ENCODE measurements around the gene ATP1A1. TPM values are rescaled to one million over a fixed set of nuclear protein-coding genes. Genes with fewer than 3 reads are reported as not detected.

ATP1A1 gene
- total RNA-seq, 4 donors from 2014 or later, result 241 to 757 (median 415) TPM

DNA sequence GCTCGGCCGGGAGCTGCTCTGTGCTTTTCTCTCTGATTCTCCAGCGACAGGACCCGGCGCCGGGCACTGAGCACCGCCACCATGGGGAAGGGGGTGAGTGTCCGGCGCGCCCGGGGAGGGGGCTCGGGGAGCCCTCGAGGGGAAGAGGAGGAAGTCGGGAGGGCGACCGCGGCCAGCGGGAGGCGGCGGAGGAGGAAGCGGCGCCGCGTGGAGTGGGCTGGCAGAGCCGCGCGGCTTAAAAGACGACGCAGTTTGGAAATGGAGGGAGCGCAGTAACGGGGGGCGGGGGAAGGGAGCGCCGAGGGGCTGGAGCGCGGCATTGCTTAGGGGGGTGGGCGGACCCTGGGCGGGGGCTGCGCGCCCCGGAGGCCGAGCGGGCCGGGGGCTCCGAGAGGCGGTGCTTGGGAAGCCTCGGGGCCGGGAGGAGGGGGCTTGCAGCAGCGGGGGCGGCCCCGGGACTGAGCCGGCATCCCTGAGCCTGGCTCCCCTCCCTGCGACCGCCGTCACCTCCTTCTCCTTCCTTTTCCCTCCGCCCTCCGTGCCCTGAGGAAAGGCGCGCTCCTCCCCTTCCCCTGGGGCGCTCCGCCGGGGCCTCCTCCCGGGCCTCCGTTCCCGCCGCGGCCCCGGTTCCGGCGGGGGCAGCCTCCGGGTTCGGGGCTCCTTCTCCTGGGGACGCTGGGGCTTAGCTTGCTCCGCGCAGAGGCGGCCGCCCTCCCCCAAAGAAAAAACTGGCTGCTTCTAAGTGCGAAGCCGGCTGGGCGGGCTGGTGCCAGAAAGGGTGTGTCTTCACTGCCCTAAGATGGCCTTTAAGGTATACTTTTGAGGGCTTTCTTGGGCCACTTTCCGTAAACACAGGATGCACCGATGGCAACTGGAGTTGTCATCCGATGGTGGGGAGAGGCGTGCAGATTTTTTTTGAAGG lies 648 bp downstream of the ATP1A1 start:
- DNase-seq (ENCODE audit: low spot score in 2 of 2), result peak; percentile 67 to 95
- TF ChIP-seq, protein P1, sequence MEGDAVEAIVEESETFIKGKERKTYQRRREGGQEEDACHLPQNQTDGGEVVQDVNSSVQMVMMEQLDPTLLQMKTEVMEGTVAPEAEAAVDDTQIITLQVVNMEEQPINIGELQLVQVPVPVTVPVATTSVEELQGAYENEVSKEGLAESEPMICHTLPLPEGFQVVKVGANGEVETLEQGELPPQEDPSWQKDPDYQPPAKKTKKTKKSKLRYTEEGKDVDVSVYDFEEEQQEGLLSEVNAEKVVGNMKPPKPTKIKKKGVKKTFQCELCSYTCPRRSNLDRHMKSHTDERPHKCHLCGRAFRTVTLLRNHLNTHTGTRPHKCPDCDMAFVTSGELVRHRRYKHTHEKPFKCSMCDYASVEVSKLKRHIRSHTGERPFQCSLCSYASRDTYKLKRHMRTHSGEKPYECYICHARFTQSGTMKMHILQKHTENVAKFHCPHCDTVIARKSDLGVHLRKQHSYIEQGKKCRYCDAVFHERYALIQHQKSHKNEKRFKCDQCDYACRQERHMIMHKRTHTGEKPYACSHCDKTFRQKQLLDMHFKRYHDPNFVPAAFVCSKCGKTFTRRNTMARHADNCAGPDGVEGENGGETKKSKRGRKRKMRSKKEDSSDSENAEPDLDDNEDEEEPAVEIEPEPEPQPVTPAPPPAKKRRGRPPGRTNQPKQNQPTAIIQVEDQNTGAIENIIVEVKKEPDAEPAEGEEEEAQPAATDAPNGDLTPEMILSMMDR (IDR thresholded peaks at IDR 0.05), result no peak
- no peak for TF ChIP-seq POLR2A (IDR thresholded peaks at IDR 0.05)
- intact Hi-C loops (cut with DNase I; ENCODE audit: low total_unique reads), result no loop called here
- H3K4me3 ChIP-seq (ENCODE audit: low read depth, poor library complexity, severe bottlenecking), result peak overlapping the region; percentile 97
- WGBS, 2 donors, result 1% methylated on average over 18 to 63 of the region's 84 CpGs

DNA sequence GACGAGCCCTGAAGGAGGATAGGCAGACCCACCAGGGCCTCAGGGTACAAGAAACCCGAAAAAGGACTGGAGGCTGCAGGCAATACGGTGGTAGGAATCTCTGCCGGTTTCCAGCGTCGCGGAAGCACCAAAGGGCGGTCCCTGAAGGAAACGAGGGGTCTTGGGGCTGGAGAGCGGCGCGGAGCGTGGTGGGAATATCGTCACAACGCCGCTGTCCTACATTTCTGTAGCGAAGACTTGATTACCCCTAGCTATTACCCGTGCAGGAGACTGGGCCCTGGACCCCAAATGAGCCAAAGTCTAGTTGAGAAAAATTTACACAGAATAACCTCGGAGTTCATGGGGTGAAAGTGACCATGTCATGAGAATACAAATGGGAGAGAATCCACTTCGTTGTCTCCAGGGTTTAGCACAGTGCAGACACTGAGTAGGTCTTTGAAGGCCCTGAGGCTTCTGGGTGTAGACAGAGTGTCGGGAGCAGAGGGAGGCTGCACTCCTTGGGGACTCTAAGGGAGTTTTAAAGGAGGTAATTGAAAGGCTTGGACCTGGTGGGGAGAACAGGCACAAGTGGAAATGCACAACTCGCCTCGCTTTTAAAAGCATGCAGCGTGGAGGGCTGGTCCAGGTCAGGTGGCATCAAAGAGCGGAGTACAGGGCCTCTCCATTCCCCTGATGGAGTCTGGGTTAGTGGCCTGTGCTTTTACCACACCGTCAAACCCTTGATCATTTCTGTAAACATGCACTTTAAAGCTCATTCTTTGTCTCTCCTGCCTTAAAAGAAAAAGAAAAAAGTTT lies 1.5 kb downstream of the ATP1A1 start:
- intact Hi-C loops (cut with DNase I; ENCODE audit: low total_unique reads), result no loop called here
- H3K4me3 ChIP-seq (ENCODE audit: low read depth, poor library complexity, severe bottlenecking), result peak overlapping the region; percentile 97
- WGBS, 2 donors, result 10 to 12% methylated on average over 26 of the region's 26 CpGs
- TF ChIP-seq, protein P1 (IDR thresholded peaks at IDR 0.05), result no peak
- TF ChIP-seq POLR2A (IDR thresholded peaks at IDR 0.05), result no peak
- DNase-seq (ENCODE audit: low spot score in 2 of 2), result no peak

DNA sequence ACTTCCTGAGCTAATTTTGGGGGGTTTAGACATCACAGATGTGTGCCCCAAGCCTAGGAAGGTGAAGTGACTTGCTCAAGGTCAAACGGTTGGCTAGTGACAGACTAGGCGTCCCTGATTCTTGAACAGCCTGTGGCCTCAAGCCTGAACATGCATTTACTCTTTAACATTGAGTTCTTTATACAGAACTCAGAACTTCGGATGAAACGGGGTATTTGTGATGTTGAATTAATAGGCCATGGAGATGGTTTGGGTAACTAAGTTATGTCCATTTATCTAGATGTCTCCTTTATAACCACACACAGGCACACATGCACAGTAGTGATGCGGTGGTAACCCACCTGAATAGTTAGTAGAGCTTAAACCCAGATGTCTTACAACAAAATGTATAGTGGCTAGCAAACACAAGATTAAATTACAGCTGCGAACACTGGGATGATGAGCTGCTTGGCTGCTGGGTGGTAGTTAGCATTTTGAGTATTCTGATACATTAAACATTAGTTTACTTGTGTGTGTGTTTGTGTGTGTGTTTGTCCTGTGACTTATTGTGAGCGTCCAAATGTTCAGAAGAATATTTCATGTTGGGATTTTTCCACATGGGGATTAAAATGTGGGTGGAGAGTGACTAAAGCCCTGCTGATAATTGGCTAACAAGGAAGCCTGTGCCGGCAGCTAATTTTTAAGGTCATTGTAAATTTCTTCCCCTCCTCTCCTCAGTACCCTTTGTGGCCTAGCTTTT lies 2.3 kb downstream of the ATP1A1 start:
- 27 to 35% methylated on average over 8 of the region's 8 CpGs for WGBS, 2 donors
- no peak for TF ChIP-seq POLR2A (IDR thresholded peaks at IDR 0.05)
- TF ChIP-seq, protein P1 (IDR thresholded peaks at IDR 0.05), result no peak
- intact Hi-C loops (cut with DNase I; ENCODE audit: low total_unique reads), result no loop called here
- H3K4me3 ChIP-seq (ENCODE audit: low read depth, poor library complexity, severe bottlenecking), result peak overlapping the region; percentile 97
- no peak for DNase-seq (ENCODE audit: low spot score in 2 of 2)

DNA sequence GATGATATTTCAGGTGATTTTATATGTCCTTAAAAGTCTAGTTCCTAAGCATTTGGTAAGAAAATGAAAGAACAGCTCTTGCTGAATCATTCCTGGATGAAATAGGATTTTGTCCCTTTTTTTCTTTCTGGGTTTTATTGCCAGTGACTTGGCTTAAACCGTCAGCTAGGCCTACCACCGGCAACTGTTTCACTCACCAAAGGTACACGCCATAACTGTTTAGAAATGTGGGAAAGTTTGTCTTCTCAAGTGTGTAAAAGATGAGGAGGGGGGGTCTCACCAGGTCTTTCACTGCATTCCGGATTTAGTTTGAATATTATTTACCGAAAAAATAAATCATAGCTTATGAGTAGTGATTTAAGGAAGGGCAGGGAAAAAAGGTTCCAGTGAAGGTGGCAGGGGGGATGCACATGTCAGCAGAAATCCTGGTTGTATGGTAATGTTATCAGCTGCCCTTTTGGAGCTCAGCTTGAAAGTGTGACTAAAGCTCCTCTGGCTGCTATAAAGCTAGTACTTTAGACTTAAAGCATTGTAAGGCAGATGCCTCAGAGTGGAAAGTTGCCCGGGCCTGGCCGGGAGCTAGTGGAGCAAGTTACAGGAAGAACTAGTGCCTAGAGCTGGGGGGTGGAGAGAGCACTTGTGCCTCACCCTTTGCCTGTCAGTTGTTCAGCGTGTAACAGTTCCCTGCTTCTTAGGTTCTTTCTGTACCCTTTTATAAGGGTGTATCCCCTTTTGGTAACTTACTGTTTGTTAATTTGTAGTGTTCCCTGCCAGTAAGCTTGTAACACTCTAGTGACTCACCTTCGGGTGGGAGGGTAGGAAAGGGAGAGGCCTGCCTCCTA lies 3.1 kb downstream of the ATP1A1 start:
- peak; percentile 93 to 96 for DNase-seq (ENCODE audit: low spot score in 2 of 2)
- peak overlapping the region; percentile 6 for H3K4me3 ChIP-seq (ENCODE audit: low read depth, poor library complexity, severe bottlenecking)
- TF ChIP-seq POLR2A (IDR thresholded peaks at IDR 0.05), result no peak
- TF ChIP-seq, protein P1 (IDR thresholded peaks at IDR 0.05), result no peak
- 13% methylated on average over 9 of the region's 9 CpGs for WGBS, 2 donors
- intact Hi-C loops (cut with DNase I; ENCODE audit: low total_unique reads), result no loop called here

DNA sequence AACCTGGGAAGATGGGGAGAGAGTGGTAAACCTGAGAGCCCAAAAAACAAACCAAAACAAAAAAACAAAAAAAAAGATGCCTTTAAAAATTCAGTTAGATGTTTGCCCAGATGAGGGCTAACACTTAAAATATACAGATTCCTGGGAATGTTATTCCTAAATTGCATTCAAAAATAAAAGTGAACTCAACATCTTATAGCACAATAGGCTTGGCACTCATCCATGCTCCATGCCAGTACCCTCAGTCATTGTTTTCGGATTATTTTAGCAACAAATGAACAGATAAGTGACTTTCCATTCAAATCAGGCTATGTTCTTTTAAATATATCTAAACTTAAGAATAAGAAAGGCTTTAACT lies 3.7 kb downstream of the ATP1A1 start:
- TF ChIP-seq, protein P1 (IDR thresholded peaks at IDR 0.05), result no peak
- TF ChIP-seq POLR2A (IDR thresholded peaks at IDR 0.05), result no peak
- intact Hi-C loops (cut with DNase I; ENCODE audit: low total_unique reads), result no loop called here
- no peak overlapping the region for H3K4me3 ChIP-seq (ENCODE audit: low read depth, poor library complexity, severe bottlenecking)
- DNase-seq (ENCODE audit: low spot score in 2 of 2), result no peak
- 20 to 30% methylated on average over 1 of the region's 1 CpG for WGBS, 2 donors

Data from lower leg skin (tissue), 4 donors.